K562 (cell line): ENCODE measurements around the gene IPCEF1.

Experiments
- CBFB ChIP-seq: sonication (generic); formaldehyde crosslinking; IDR thresholded peaks from 2 replicates; pipeline ENCODE4 v1.4.0; 2020; ENCODE audit warnings: mild to moderate bottlenecking, missing genetic modification reagents
- FOXP1 ChIP-seq: sonication (generic); formaldehyde crosslinking; IDR thresholded peaks from 2 replicates; pipeline ENCODE4 v1.8.0; 2022; ENCODE audit warnings: mild to moderate bottlenecking, missing genetic modification reagents
- MAX ChIP-seq: sonication (generic); formaldehyde crosslinking; IDR thresholded peaks from 2 replicates; pipeline ENCODE4 v1.9.0; 2022; ENCODE audit warnings: mild to moderate bottlenecking, missing genetic modification reagents
- NBN ChIP-seq: fragments of 450-650 bp; IDR thresholded peaks from 2 replicates; pipeline ENCODE4 v1.6.1; 2016; ENCODE audit warnings: low read depth, mild to moderate bottlenecking
- POLR2A ChIP-seq: fragments of 450-650 bp; conservative IDR thresholded peaks from 2 replicates; pipeline ENCODE4 v1.6.1; 2016
- PTBP1 ChIP-seq: fragments of 200-400 bp; formaldehyde crosslinking; IDR thresholded peaks from 2 replicates; pipeline ENCODE4 v1.6.1; 2017; ENCODE audit warnings: low read depth, low read length
- SPI1 ChIP-seq: IDR thresholded peaks from 2 replicates; pipeline ENCODE4 v1.6.1; 2011; ENCODE audit warnings: low read depth, low read length, control low read depth, borderline replicate concordance
- ZNF3 ChIP-seq: fragments of 250-450 bp; sonication (Bioruptor Pico); IDR thresholded peaks from 2 replicates; pipeline ENCODE4 v1.5.0; 2021; ENCODE audit warnings: mild to moderate bottlenecking, moderate library complexity
- ZNF668 ChIP-seq: fragments of 250-450 bp; sonication (Bioruptor Pico); IDR thresholded peaks from 2 replicates; pipeline ENCODE4 v1.8.0; 2022; ENCODE audit warnings: mild to moderate bottlenecking, inconsistent platforms
- TF ChIP-seq, protein P1 (sequence below): sonication (generic); formaldehyde crosslinking; IDR thresholded peaks from 2 replicates; pipeline ENCODE4 v1.8.1; 2022; ENCODE audit warnings: missing genetic modification reagents

GRCh38 chr6:154360476-154360875 is 3.9 kb upstream of the IPCEF1 start:
- TF ChIP-seq SPI1: no peak
- no peak for TF ChIP-seq ZNF3 (CRISPR knock-in tag)
- no peak for TF ChIP-seq PTBP1
- TF ChIP-seq ZNF668 (CRISPR knock-in tag): no peak
- no peak for TF ChIP-seq CBFB (CRISPR knock-in tag)
- no peak for TF ChIP-seq NBN
- no peak for TF ChIP-seq FOXP1 (CRISPR knock-in tag)
- TF ChIP-seq, protein P1, sequence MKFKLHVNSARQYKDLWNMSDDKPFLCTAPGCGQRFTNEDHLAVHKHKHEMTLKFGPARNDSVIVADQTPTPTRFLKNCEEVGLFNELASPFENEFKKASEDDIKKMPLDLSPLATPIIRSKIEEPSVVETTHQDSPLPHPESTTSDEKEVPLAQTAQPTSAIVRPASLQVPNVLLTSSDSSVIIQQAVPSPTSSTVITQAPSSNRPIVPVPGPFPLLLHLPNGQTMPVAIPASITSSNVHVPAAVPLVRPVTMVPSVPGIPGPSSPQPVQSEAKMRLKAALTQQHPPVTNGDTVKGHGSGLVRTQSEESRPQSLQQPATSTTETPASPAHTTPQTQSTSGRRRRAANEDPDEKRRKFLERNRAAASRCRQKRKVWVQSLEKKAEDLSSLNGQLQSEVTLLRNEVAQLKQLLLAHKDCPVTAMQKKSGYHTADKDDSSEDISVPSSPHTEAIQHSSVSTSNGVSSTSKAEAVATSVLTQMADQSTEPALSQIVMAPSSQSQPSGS (CRISPR knock-in tag): no peak
- no peak for TF ChIP-seq POLR2A
- TF ChIP-seq MAX (CRISPR knock-in tag): no peak
